GM19238 (cell line): Measurements from ENCODE around the gene RAB40C.

Experiments
- DNase-seq: peaks from one replicate; pipeline ENCODE4 v3.0.0; 2011; ENCODE audit warnings: low spot score; ENCODE audit not compliant: insufficient read length

Gene RAB40C

GRCh38 chr16:610513-611381 is 20.9 kb downstream of the RAB40C start:
- no peak for DNase-seq

GRCh38 chr16:615122-615521 is 25.3 kb downstream of the RAB40C start:
- DNase-seq = no peak

- no peak for DNase-seq
Observed at GRCh38 chr16:616733-617586, 27.1 kb downstream of the RAB40C start.

- DNase-seq = no peak
Observed at GRCh38 chr16:617855-618254, 28.0 kb downstream of the RAB40C start.

- no peak for DNase-seq
Observed at GRCh38 chr16:619476-620100, 29.7 kb downstream of the RAB40C start.

- no peak for DNase-seq
Observed at GRCh38 chr16:620700-621525, 31.0 kb downstream of the RAB40C start.

DNA sequence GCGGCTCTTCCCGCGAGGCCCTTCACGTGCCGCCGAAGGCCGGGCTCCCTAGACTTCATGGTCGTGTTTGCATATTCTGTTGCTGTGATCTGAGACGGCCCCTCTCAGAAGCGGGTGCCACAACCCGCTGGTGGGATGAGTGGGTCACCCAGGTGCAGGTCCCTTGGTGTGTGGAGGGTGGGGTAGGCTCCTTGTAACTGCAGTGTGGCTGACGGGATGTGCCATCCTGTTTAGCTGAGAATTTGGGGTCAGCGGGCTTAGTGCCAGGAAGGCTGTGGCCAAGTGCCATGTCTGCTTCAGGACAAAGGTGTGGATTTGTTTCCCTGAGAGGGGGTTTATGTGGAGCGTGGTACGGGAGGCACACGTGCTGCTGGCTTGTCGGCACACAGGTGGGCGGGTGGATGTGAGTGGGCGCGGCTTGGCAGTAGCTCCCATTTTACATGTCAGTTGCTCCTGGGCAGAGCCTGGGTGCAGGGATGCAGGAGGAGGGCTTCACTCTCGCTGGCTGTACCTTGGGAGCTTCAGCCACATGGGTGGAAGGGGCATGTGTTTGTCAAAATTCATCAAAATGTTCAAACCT is 31.8 kb downstream of the RAB40C start:
- no peak for DNase-seq

GRCh38 chr16:622920-623280 is 33.0 kb downstream of the RAB40C start:
- DNase-seq = no peak

DNA sequence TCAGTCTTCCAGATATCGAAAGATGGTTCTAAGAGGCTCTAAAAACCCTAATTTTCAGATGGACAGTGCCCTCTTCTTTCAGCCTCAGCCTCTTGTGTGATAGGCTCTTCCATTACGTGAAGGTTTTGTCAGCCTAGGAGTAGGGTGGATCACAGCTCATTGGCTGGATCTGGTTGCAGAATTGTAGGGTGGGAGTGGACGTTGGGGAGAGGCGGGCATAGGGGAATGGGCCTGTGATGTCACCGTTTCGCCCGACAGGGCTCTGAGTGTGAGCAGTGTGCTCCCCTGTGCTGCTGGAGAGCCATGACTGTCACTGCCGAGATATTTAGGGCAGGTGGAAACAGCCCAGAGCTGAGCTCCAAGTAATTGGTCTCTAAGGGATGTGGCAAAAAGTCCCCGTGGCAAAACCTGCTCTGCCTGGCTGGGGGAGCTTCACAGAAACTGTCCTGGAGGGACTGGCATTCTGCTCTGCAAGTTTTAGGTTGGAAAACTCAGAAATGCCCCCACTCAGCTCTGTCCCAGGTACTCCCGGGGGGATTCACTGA is 34.7 kb downstream of the RAB40C start:
- no peak for DNase-seq

- no peak for DNase-seq
Observed at GRCh38 chr16:625117-625976, 35.5 kb downstream of the RAB40C start.

GRCh38 chr16:625977-626765 is 36.3 kb downstream of the RAB40C start:
- DNase-seq = no peak

DNA sequence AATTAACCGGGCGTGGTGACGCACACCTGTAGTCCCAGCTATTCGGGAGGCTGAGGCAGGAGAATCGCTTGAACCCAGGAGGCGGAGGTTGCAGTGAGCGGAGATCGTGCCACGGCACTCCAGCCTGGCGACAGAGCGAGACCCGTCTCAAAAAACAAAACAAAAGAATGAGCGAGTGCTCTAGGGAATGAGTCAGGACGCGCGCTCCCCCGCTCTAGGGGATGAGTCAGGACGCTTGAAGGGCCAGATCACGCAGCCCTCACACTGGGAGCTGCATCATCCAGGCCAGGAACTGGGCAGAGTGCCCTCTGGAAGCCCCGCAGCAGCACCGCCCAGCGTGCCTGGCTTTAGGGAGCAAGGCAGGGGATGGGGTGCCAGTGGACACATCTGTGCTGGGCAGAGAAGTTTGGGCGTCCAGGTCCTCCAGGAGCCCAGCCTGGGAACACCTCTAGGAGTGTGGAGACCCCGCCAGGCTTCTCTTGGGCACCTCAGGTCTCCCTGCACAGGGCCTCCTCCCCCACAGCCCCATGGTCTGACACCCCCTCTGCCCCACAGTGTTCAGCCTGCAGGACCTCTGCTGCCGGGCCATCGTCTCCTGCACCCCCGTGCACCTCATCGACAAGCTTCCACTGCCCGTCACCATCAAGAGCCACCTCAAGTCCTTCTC is 37.1 kb downstream of the RAB40C start:
- DNase-seq = no peak

DNA sequence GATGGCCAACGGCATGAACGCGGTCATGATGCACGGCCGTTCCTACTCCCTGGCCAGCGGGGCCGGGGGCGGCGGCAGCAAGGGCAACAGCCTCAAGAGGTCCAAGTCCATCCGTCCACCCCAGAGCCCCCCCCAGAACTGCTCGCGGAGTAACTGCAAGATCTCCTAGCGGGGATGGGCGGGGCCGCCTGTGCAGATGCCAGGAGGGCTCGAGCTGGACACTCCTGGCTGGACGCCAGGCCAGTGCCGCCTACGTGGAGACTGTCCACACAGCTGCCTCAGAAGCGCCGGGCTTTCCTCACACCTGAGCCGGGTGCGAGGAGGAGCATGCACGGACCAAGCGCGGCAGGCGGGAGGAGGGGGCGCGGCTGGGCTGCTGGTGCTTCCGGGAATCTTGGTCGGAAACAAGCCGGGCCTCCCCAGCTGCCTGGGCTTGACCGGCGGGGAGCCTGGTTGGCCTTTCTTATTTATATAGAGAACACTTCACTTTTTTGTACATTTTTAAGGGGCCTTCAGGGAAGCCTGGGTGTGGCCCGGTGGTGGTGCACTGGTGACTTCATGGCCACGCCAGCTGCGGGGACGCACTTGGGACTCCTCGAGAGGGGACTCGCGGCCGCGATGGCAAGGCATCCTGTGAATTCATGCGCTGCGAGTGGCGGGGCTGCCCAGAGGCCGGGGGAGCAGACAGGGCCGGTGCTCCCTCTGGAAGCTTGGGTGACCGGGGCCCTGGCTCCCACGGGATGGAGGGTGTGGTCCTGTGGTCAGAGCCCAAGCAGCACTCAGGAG is 37.8 kb downstream of the RAB40C start:
- no peak for DNase-seq

- no peak for DNase-seq
Observed at GRCh38 chr16:628321-629061, 38.6 kb downstream of the RAB40C start.

- no peak for DNase-seq
Observed at GRCh38 chr16:629185-629832, 39.4 kb downstream of the RAB40C start.

- DNase-seq = no peak
Observed at GRCh38 chr16:629833-630248, 40.0 kb downstream of the RAB40C start.
